Fibroblast of lung (primary cell): ENCODE measurements around the gene CSPG4. TPM values are rescaled to one million over a fixed set of nuclear protein-coding genes. Genes with fewer than 3 reads are reported as not detected.
"Not testable (repeated sequence)": the region's sequence is repeated elsewhere in the genome, so short reads cannot be mapped to it uniquely, and the experiment has no call there.

Experiments used
- DNase-seq, 2 donors: peaks; one replicate each; pipeline versions ENCODE4 v3.0.0 to v3.0.0-alpha.2; 2010; ENCODE audit warnings: low read depth in 2 of 2
- H2AFZ ChIP-seq: 2 replicates; pipeline ENCODE4 v1.5.1; 2012; ENCODE audit warnings: low read length, control low read depth, inconsistent platforms
- H3K27ac ChIP-seq: 2 replicates; pipeline ENCODE4 v1.5.1; 2011; ENCODE audit warnings: low read length, control low read depth; ENCODE audit not compliant: insufficient read depth
- H3K27me3 ChIP-seq: 2 replicates; pipeline ENCODE4 v1.5.1; 2011; ENCODE audit warnings: mild to moderate bottlenecking, low read length; ENCODE audit not compliant: control insufficient read depth, insufficient read depth
- H3K36me3 ChIP-seq: 2 replicates; pipeline ENCODE4 v1.5.1; 2011; ENCODE audit warnings: low read length; ENCODE audit not compliant: control insufficient read depth, insufficient read depth
- H3K4me1 ChIP-seq: 2 replicates; pipeline ENCODE4 v1.5.1; 2011; ENCODE audit warnings: low read length; ENCODE audit not compliant: control insufficient read depth, insufficient read depth; ENCODE audit errors: extremely low read depth
- H3K4me2 ChIP-seq: 2 replicates; pipeline ENCODE4 v1.5.1; 2011; ENCODE audit warnings: low read length, control low read depth; ENCODE audit not compliant: insufficient read depth; ENCODE audit errors: extremely low read depth
- H3K4me3 ChIP-seq, 4 experiments: fragments of 200-600 bp in 1 of 4; sonication (generic) in 1 of 4; replicated peaks in 1 of 4; 2 replicates each; pipeline ENCODE4 v1.5.1; 2011 to 2016; ENCODE audit warnings: low read length in 4 of 4, low read depth in 3 of 4, mild to moderate bottlenecking in 3 of 4, control low read depth in 2 of 4, inconsistent platforms in 1 of 4, mixed read lengths in 1 of 4; ENCODE audit not compliant: insufficient read depth in 1 of 4; ENCODE audit errors: control extremely low read depth in 1 of 4
- H3K79me2 ChIP-seq: 2 replicates; pipeline ENCODE4 v1.5.1; 2012; ENCODE audit warnings: mild to moderate bottlenecking, low read length, inconsistent platforms; ENCODE audit not compliant: control insufficient read depth, insufficient read depth
- H3K9ac ChIP-seq: 2 replicates; pipeline ENCODE4 v1.5.1; 2011; ENCODE audit warnings: mild to moderate bottlenecking, low read length, control low read depth; ENCODE audit not compliant: insufficient read depth
- H3K9me3 ChIP-seq: 2 replicates; pipeline ENCODE4 v1.5.1; 2012; ENCODE audit warnings: low read depth, low read length; ENCODE audit not compliant: control insufficient read depth, insufficient read depth
- H4K20me1 ChIP-seq: 2 replicates; pipeline ENCODE4 v1.5.1; 2011; ENCODE audit warnings: low read length; ENCODE audit not compliant: control insufficient read depth, insufficient read depth; ENCODE audit errors: extremely low read depth
- EZH2 ChIP-seq: IDR thresholded peaks from 2 replicates; pipeline ENCODE4 v1.5.1; 2012; ENCODE audit warnings: low read length, control low read depth, mild to moderate bottlenecking; ENCODE audit errors: missing control alignments
- polyA plus RNA-seq, 2 donors: library from polyadenylated mRNA; depleted of rRNA in 1 of 2; stranded (reverse) in 1 of 2; unstranded in 1 of 2; fragments of >200 nt; gene quantifications; 2 replicates each; pipeline ENCODE4 v1.2.1, GENCODE V29; 2011 to 2012; ENCODE audit warnings: missing spikeins in 1 of 2
- total RNA-seq: library from RNA; depleted of rRNA; stranded (reverse); fragments of >200 nt; gene quantifications from 2 replicates; pipeline ENCODE4 v1.2.1, GENCODE V29; 2014
- TF ChIP-seq, protein P1 (sequence below), 2 donors: IDR thresholded peaks in 1 of 2; conservative IDR thresholded peaks in 1 of 2; 1 replicate in 1 of 2; 2 replicates in 1 of 2; pipeline ENCODE4 v1.5.1; 2011 to 2012; ENCODE audit warnings: low read length in 2 of 2, control low read depth in 1 of 2, inconsistent platforms in 1 of 2, low read depth in 1 of 2, mild to moderate bottlenecking in 1 of 2

The CSPG4 gene
- total and polyA plus RNA-seq, 2 donors (not counting 1 experiment from before 2014, with no cell fraction given) = 23.1 to 109 TPM

DNA sequence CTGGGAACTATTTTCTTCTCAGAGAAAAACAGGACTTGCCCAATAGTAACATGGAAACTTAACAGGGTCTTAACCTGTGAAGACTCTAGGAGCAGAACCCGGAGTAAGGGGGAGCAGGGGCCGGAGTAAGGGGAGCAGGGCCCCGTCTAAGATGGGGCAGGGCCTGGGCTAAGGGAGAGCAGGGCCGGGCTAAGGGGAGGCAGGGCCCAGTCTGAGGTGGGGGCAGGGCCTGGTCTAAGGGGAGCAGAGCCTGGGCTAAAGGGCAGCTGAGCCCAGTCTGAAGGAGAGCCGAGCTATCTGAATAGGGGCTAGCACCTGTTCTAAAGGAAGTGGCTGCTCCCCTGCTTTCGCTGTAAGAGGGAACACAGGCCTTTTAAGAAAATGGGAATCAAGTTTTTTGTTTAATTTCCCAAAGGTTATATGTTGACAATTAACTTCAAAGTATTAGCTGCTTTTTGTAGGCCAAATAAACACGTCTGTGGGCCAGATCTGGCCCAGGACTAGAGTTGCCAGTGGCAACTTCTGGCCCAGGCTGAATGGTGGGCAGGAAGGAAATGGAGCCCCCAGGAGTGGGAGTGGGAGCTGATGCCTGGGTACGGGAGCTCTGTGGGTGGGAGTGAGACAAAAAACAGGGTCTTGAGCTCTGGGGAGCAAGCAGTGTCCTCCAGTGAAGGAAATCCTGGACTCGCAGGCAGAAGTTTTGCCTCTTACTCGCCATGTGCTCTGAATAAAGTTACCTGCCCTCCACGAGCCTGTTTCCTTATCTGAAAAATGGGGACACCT is 32.5 kb downstream of the CSPG4 start:
- H3K27me3 ChIP-seq = no peaks in the 10 kb centered on the region
- H3K9me3 ChIP-seq = no peaks in the 10 kb centered on the region
- no peaks in the 10 kb centered on the region for H4K20me1 ChIP-seq
- H3K4me1 ChIP-seq = peaks cover 5% of the 10 kb centered on the region
- H3K4me2 ChIP-seq = no peak overlapping the region
- no peak overlapping the region for H3K27ac ChIP-seq
- no peak overlapping the region for H3K9ac ChIP-seq
- DNase-seq = no peak
- no peak overlapping the region for H2AFZ ChIP-seq
- H3K79me2 ChIP-seq = no peaks in the 10 kb centered on the region
- TF ChIP-seq EZH2 = no peak
- TF ChIP-seq, protein P1, sequence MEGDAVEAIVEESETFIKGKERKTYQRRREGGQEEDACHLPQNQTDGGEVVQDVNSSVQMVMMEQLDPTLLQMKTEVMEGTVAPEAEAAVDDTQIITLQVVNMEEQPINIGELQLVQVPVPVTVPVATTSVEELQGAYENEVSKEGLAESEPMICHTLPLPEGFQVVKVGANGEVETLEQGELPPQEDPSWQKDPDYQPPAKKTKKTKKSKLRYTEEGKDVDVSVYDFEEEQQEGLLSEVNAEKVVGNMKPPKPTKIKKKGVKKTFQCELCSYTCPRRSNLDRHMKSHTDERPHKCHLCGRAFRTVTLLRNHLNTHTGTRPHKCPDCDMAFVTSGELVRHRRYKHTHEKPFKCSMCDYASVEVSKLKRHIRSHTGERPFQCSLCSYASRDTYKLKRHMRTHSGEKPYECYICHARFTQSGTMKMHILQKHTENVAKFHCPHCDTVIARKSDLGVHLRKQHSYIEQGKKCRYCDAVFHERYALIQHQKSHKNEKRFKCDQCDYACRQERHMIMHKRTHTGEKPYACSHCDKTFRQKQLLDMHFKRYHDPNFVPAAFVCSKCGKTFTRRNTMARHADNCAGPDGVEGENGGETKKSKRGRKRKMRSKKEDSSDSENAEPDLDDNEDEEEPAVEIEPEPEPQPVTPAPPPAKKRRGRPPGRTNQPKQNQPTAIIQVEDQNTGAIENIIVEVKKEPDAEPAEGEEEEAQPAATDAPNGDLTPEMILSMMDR (conservative IDR thresholded peaks at IDR 0.05 in 1 of 2, IDR thresholded peaks at IDR 0.05 in 1 of 2; ENCODE audit: low read depth in 1 of 2, low read length in 2 of 2) = no peak
- H3K36me3 ChIP-seq = peaks cover 39% of the 10 kb centered on the region
- no peak overlapping the region for H3K4me3 ChIP-seq

DNA sequence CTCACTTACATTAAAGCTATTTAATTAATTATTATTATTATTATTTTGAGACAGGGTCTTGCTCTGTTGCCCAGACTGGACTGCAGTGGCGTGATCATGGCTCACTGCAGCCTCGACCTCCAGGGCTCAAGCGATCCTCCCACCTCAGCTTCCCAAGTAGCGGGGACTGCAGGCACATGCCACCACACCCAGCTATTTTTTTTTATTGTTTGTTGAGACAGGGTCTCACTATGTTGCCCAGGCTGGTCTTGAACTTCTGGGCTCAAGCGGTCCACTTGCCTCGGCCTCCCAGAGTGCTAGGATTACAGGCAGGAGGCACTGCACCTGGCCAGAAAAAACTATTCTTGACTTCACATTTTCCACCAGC is 34.3 kb downstream of the CSPG4 start:
- H3K9ac ChIP-seq, H3K27ac ChIP-seq, DNase-seq, H3K27me3 ChIP-seq, H3K9me3 ChIP-seq, H2AFZ ChIP-seq, H4K20me1 ChIP-seq, H3K4me2 ChIP-seq, H3K4me3 ChIP-seq, H3K79me2 ChIP-seq: not testable (repeated sequence)
- Histone ChIP-seq H3K36me3 (peaks cover 34% of the 10 kb centered on the region), H3K4me1 (peaks cover 13% of the 10 kb centered on the region)

DNA sequence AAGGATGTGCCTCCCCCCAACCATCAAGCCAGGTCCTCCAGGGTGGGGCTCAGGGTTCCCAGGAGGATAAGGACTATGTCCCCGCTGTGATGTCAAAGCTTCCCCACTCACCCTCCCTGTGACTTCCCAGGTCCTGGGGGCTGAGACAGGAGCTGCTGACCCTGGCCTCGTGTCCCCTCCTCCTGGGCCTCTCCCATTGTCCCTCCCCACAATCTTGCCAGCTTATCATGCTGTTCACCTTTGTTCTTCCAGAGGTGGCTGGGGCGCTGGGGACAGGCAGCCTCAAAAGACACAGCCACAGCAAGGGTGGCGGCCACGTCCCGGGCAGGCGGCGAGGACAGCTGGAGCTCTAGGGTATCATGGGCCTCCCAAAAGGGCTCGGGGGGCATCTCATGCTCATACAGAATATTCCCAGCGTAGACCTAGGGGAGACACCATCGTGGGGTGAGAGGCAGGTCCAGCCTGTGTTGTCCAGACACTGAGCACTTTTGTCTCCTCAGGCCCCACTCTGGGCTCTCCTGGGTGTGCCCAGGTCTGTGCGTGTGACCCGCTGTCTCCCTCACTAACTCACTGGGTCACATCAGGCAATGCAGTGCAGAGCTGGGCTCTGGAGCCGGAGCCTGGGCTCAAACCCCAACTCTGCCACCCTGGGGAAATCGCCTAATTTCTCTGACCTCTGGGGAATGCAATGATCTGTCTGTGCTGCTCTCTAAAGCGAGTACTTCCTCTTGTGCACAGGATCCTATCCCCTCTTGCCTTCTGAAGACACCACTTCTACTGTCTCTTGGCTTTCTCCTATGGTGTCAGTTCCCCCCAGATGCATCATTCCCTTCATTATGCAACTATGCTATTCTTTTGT is 35.0 kb downstream of the CSPG4 start:
- H3K4me3 ChIP-seq = no peak overlapping the region
- H3K4me1 ChIP-seq = peaks cover 19% of the 10 kb centered on the region
- H3K4me2 ChIP-seq = no peak overlapping the region
- H3K36me3 ChIP-seq = peaks cover 34% of the 10 kb centered on the region
- TF ChIP-seq EZH2 = no peak
- TF ChIP-seq, protein P1 (conservative IDR thresholded peaks at IDR 0.05 in 1 of 2, IDR thresholded peaks at IDR 0.05 in 1 of 2; ENCODE audit: low read depth in 1 of 2, low read length in 2 of 2) = no peak
- no peaks in the 10 kb centered on the region for H4K20me1 ChIP-seq
- H3K79me2 ChIP-seq = no peaks in the 10 kb centered on the region
- H3K9ac ChIP-seq = no peak overlapping the region
- H2AFZ ChIP-seq = no peak overlapping the region
- H3K27ac ChIP-seq = no peak overlapping the region
- no peaks in the 10 kb centered on the region for H3K27me3 ChIP-seq
- no peak for DNase-seq
- H3K9me3 ChIP-seq = no peaks in the 10 kb centered on the region
